ENCODE data around the gene FAM184A.
"Not testable (repeated sequence)": the region's sequence is repeated elsewhere in the genome, so short reads cannot be mapped to it uniquely, and the experiment has no call there.

The FAM184A gene

DNA sequence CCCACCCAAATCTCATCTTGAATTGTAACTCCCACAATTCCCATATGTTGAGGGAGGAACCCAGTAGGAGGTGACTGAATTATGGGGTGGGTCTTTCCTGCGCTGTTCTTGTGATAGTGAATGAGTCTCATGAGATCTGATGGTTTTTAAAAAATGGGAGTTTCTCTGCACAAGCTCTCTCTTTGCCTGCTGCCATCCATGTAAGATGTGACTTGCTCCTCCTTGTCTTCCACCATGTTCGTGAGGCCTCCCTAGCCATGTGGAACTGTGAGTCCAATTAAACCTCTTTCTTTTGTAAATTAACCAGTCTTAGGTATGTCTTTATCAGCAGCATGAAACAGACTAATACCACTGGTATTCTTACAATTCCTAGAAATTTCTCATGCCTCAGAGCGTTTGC is 69.2 kb downstream of the FAM184A start:
- DNase-seq (ENCODE audit: low read depth) = not testable (repeated sequence)

- no peak for DNase-seq (ENCODE audit: low read depth)
Measured at GRCh38 chr6:119006974-119007373, 71.5 kb downstream of the FAM184A start.

DNA sequence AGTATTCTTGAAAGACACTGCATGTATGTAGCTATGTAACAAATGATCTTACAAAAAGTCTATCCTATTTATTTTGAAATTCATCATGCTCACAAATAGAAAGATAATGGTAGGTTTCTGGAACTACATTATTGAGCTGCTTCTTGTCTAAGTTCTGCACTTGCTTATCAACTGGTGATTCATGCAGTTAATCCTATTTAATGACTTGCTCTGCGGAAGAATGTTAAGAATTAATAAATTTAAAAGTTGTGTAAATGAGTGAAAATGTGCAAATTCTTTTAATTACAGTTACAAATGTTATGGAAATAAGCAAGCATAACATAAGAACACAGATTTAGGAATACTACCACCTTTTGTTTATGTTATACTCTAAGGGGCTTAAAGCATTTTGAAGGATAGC is 76.4 kb downstream of the FAM184A start:
- DNase-seq (ENCODE audit: low read depth) = no peak

- DNase-seq (ENCODE audit: low read depth) = no peak
Measured at GRCh38 chr6:118999494-119000040, 78.9 kb downstream of the FAM184A start.

- not testable (repeated sequence) for DNase-seq (ENCODE audit: low read depth)
Measured at GRCh38 chr6:118997426-118997825, 81.0 kb downstream of the FAM184A start.

GRCh38 chr6:118996289-118996820 is 82.1 kb downstream of the FAM184A start:
- no peak for DNase-seq (ENCODE audit: low read depth)

- DNase-seq (ENCODE audit: low read depth) = no peak
Measured at GRCh38 chr6:118993803-118994251, 84.6 kb downstream of the FAM184A start.

DNA sequence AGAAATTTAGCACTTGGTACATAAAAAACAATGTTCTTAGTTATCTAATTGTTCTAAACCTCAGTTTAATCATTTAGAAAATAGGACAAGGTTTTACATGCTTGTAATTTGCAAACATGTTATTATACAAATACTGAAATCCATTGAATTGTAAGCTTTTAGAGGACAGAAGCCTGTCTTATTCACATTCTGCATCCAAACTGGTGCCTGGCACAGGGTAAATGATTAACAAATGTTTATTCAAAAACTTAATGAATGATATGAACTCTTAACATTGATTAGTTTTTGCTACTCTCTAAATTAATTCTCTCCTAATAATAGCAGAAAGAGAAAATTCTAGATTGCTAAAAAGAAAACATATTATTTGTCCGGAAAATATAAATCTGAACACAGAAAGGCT is 85.1 kb downstream of the FAM184A start:
- DNase-seq (ENCODE audit: low read depth) = no peak

GRCh38 chr6:118992186-118992795 is 86.2 kb downstream of the FAM184A start:
- no peak for DNase-seq (ENCODE audit: low read depth)

DNA sequence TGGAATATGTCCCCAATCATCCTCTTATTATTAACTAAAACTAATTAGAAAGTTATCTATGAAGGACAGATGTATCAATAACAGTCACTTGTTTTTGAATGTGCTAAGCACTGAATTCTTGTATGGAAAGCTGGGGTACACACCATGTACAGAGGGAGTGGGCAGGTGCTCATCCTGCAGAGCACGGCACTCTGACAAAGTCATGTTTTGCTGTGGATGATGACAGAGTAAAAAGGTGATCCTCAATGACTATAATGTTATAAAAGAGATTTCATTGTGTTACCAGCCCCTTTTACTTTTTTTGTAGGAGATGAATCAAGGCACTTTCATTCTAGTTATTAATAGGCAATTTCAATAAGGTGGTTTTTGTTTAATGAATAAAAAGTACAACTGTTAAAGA is 92.2 kb downstream of the FAM184A start:
- no peak for DNase-seq (ENCODE audit: low read depth)

GRCh38 chr6:118985123-118985830 is 93.2 kb downstream of the FAM184A start:
- no peak for DNase-seq (ENCODE audit: low read depth)

GRCh38 chr6:118984342-118984741 is 94.1 kb downstream of the FAM184A start:
- DNase-seq (ENCODE audit: low read depth) = no peak

DNA sequence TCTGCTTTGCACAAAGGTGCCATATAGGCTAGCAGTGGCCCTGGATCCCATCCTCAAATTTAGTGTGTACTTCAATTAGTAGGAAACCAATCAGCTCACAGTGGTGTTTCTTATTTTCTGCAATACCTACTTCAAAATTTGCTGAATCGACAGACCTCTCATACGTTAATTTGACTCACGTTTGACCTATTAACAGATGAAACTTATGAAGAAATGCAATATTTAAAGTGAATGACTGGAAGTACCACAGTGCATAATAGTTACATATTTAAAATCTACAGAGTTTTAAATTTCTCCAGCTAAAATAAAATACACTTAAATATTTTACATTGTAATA is 95.9 kb downstream of the FAM184A start:
- no peak for DNase-seq (ENCODE audit: low read depth)

DNA sequence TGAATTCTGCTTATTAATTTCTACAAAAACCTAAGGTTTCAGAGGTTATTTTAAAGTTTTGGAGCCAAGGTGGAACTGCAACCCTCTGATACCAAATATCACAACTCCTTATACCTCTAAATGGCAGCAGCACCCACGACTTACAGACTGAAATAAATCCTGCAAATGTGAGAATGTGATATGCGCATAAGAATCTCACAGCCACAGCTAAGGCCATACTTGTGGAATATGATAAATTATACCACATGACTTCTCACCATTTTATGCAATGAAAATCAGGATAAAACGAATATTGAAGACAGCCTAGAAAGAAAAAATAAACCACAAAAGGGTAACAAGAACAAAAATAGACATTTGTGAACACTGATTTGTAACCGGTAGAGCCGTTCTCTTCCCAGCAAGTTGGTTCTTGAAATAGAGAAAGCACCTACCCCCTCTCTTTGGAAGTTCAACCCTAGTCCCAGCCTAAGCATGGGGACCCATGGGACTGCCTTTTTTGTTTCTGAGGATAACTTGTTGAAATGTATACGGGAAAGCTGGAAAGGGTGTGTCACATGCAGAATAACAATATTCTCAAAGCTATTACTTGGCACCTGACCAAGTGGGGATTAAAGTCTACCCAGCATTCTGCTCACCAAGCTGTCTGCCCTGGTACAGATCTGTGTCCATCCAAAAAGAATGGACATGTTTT is 96.4 kb downstream of the FAM184A start:
- no peak for DNase-seq (ENCODE audit: low read depth)

- DNase-seq (ENCODE audit: low read depth) = no peak
Measured at GRCh38 chr6:118980063-118980462, 98.4 kb downstream of the FAM184A start.

- no peak for DNase-seq (ENCODE audit: low read depth)
Measured at GRCh38 chr6:118974790-118975189, 103.7 kb downstream of the FAM184A start.

DNA sequence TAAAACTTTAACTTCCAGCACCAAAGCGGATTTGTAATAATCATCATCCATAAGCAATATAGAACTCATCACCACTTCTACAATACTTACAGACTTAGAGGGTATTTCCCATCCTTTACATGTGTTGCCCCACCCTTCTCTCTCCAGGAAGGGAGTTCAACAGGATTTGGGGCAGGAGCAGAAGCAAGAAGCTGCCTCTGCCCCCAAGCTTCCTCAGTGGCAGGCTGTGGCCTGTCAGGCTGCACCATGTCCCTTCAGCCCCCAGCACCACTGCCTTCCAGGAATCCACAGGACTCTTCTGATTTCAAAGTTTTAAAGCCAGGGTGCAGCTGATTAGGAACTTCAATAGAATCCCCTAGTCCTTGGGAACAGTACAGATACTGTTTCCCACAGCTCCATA is 106.8 kb downstream of the FAM184A start:
- DNase-seq (ENCODE audit: low read depth) = no peak

GRCh38 chr6:118970866-118971265 is 107.6 kb downstream of the FAM184A start:
- no peak for DNase-seq (ENCODE audit: low read depth)

DNA sequence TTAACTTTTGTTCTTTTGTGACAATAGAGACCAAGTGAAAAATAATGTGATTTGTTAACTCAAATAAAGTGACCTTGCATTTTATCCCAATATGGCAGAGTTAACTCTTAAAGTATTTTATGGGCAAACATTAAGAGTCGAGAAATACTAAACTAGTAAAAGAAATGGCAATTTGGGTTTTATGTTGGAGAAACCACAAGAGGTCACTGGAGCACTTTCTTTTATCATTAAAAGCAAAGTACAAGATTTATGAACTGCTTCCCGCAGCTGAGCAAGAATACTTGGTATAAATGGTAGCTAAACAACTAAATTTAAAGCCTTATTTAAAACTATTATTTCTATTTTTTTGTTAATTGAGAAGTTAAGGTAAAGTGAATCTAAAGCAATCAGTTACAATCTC is 110.0 kb downstream of the FAM184A start:
- DNase-seq (ENCODE audit: low read depth) = no peak

DNA sequence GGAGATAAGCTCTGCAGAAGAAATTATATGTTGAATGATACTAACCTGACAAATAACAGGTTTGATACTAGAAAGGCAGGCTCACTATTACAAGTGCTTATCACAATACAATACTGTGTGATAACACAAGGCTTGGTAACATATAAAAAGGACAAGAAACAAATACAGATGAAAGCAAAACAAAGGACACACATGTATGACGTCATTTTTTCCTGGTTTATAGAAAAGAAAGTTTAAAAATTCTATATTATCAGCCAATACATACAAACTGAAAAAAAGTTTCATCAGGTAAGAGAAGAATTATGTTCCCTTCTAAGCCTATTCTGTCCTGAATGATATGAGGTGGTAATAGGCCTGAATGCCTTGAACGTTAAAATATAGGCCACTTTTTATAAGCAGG is 111.2 kb downstream of the FAM184A start:
- DNase-seq (ENCODE audit: low read depth) = no peak

DNA sequence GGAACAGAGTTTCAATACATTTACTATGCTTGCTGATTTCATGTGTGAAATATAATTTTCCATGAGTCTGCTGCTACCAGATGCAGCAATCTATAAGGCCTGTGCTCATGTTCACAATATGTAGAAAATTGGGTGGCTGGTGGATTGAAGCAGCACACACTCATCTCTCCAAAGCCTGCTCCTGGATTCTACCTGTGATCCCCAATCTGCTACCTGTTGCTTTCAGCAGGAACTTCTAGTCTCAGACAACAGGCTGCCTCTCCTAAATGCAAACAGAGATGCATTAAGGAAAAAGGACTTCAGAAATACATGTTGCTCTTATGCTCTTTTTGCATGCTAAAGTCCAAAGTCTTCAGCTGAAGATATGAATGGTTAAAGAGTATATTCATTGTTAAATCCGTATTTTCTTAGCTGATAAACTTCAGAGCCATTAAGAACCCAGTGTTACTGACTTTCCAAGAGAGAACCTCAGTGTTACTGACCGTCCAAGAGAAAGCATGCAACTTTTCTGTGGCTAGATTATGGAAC is 112.6 kb downstream of the FAM184A start:
- no peak for DNase-seq (ENCODE audit: low read depth)

GRCh38 chr6:118965371-118965770 is 113.1 kb downstream of the FAM184A start:
- no peak for DNase-seq (ENCODE audit: low read depth)

- no peak for DNase-seq (ENCODE audit: low read depth)
Measured at GRCh38 chr6:118963003-118963402, 115.5 kb downstream of the FAM184A start.
